Measurements from ENCODE around the gene TIMM29.

Gene TIMM29

DNA sequence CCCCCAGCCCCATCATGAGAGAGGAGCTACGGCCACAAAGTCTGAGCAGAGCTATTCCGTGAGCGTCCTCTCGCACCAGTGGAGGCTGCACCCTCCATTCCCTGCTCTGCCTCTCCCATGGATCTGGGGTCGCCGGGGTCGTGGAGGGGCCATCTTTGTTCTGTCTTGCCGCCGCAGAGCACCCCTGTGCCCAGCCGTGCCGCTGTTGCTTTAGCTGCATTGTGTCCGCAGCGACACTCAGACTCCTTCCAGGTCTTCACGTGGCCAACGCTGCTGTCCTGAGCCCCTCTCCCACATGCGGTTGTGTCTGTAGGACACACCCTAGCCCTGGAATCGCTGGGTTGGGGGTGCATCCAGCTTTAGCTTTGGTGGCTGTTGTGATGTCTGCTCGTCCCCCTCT is 16.0 kb upstream of the TIMM29 start:
- TF ChIP-seq, protein P1, sequence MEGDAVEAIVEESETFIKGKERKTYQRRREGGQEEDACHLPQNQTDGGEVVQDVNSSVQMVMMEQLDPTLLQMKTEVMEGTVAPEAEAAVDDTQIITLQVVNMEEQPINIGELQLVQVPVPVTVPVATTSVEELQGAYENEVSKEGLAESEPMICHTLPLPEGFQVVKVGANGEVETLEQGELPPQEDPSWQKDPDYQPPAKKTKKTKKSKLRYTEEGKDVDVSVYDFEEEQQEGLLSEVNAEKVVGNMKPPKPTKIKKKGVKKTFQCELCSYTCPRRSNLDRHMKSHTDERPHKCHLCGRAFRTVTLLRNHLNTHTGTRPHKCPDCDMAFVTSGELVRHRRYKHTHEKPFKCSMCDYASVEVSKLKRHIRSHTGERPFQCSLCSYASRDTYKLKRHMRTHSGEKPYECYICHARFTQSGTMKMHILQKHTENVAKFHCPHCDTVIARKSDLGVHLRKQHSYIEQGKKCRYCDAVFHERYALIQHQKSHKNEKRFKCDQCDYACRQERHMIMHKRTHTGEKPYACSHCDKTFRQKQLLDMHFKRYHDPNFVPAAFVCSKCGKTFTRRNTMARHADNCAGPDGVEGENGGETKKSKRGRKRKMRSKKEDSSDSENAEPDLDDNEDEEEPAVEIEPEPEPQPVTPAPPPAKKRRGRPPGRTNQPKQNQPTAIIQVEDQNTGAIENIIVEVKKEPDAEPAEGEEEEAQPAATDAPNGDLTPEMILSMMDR (IDR thresholded peaks at IDR 0.05; ENCODE audit: insufficient read depth, low read depth, low read length, missing control alignments) = no peak
- no peak for DNase-seq (ENCODE audit: low read depth)
- H3K4me3 ChIP-seq (ENCODE audit: low read depth, low read length) = no peak overlapping the region

DNA sequence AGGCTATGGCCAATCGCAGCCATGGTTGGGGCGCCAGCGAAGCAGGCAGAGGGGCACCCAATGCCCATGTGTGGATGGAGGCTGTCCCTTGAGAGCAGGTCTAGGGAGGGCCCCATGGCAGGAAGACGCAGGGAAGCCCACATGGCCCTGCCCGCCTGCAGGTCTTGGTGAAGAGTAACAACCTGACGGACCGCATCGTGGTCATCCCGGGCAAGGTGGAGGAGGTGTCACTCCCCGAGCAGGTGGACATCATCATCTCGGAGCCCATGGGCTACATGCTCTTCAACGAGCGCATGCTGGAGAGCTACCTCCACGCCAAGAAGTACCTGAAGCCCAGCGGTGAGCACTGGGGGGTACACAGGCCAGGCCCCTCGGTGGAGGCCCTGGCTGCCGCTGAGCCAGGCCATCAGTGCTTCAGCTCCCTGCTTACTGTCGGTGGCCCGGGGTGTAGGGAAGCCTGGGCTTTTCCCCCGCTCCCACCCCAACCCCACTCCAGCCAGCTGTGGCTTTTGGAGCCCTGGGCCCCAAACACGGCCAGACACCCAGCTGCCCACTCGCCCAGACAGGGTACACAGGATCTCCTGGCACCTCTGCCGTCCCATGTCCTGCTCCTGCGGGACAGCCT is 14.8 kb upstream of the TIMM29 start:
- TF ChIP-seq, protein P1 (IDR thresholded peaks at IDR 0.05; ENCODE audit: insufficient read depth, low read depth, low read length, missing control alignments) = no peak
- no peak overlapping the region for H3K4me3 ChIP-seq (ENCODE audit: low read depth, low read length)
- no peak for DNase-seq (ENCODE audit: low read depth)

DNA sequence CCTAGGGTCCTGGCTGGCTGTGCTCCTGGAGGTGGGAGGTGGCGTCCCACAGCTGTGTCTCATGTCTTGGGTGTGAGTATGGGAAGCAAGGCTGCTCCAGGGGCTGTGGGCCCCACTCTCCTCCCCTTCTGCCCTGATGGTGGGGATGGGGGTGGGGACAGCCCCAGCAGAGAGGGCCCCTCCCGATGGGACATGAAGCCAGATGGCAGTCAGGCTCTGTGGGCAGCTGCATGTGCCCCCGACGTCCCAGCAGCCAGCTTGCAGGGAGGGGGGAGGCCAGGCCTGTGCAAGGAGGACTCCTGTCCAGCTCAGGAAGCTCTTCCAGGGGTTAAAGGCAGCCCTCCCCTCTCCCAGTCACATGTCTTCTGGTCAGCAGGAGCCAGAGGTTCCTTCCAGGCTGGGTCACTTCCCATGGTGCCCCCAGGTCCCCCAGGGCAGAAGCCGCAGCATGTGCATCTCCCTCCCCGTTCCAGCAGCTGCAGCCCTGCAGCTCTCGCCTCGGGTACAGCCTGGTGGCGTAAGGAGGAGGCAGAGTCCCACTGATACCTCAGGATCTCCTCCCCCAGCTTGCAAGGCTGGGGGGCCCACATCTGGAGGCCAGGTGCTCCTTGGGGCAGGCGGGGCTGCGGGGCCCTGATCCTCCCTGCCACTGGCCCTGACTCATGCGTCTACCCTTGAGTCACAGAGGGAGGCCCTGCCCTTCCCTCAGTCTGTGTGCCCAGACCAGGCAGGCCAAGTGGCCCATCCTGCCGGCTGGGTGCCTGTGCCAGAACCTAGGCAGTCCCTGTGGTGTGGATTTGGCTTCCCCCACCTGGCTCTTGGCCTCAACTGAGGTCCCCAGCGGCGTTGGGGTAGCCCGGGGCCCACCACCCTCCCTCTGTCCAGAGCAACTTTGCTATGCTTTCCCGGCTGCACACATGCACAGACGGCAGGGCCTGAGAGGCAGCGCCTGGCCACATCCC is 13.2 kb upstream of the TIMM29 start:
- no peak for DNase-seq (ENCODE audit: low read depth)

DNA sequence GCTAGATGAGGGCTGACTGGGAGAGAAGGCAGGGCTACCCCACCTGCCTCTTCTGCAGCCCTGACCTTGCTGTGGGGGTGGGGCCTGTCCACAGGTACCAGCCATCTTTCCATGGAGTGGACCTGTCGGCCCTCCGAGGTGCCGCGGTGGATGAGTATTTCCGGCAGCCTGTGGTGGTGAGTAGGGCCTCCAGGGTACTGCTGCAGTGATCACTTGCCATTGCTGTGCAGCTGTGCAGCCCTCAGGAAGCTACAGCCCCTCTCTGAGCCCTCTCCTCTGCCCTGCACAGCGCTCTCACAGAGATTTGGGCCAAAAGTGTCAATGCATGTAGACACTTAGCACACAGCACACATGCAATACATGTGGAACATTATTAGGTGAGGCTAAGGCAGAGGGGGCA is 12.0 kb upstream of the TIMM29 start:
- TF ChIP-seq, protein P1 (IDR thresholded peaks at IDR 0.05; ENCODE audit: insufficient read depth, low read depth, low read length, missing control alignments) = no peak
- H3K4me3 ChIP-seq (ENCODE audit: low read depth, low read length) = no peak overlapping the region
- no peak for DNase-seq (ENCODE audit: low read depth)

More for the DNA sequence above, 13.2 kb upstream of the TIMM29 start:
- no peak overlapping the region for H3K4me3 ChIP-seq (ENCODE audit: low read depth, low read length)
- TF ChIP-seq, protein P1 (IDR thresholded peaks at IDR 0.05; ENCODE audit: insufficient read depth, low read depth, low read length, missing control alignments) = no peak

DNA sequence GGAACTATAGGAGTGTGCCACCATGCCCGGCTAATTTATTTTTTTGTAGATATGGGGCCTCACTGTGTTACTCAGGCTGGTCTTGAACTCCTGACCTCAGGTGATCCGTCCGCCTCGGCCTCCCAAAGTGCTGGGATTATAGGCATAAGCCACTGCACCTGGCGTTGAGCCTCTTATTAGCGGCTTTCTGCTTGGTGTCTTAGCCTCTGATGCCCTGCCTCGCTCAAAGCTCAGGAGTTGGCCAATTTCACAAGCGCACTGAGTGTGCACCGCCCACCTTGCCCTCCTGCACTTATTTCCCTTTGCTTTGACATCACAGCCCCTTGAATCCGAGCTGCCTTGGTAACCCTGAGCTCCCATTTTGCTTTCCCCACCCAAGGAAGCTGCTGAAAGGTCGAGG is 10.3 kb upstream of the TIMM29 start:
- no peak overlapping the region for H3K4me3 ChIP-seq (ENCODE audit: low read depth, low read length)
- TF ChIP-seq, protein P1 (IDR thresholded peaks at IDR 0.05; ENCODE audit: insufficient read depth, low read depth, low read length, missing control alignments) = no peak
- DNase-seq (ENCODE audit: low read depth) = no peak

DNA sequence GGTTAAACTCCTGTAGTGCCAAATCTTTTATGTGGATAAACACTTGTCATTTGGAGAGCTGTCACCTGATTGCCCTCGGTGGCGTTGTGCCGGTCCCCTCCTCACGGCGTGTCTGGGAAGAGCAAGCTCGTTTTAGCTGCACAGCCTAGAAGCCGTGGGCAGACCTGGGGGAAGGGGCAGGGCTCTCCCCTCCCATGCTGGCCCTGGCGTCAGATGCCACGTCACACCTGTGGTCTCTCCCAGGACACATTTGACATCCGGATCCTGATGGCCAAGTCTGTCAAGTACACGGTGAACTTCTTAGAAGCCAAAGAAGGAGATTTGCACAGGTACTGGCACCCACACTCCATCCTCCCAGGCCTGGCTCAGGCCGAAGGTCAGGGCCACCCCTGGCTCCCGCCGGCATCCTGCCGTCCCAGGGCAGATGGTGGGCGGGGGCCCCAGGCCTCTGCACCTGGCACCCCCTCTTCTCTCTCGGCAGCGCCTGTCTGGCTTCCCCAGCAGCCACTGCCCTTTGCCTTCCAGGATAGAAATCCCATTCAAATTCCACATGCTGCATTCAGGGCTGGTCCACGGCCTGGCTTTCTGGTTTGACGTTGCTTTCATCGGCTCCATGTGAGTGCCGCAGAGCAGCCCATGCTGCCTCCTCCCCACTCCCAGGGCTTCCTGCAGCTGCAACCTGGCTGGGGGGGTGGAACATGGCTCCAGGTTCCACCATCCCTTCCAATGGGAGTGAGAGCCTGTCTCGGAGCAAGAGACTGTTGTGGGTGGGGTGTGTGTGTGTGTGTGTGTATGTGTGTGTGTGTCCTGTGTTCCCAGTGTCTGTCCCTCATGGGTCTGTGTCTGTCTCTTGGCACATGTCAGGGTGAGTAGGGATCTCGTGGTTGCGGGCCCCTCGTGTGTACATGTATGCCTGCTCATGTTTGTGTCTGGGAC is 9.0 kb upstream of the TIMM29 start:
- DNase-seq (ENCODE audit: low read depth) = no peak
- TF ChIP-seq, protein P1 (IDR thresholded peaks at IDR 0.05; ENCODE audit: insufficient read depth, low read depth, low read length, missing control alignments) = no peak
- no peak overlapping the region for H3K4me3 ChIP-seq (ENCODE audit: low read depth, low read length)
